Loucy (cell line): Measurements from ENCODE around the gene ECE2.
"Not testable (repeated sequence)": the region's sequence is repeated elsewhere in the genome, so short reads cannot be mapped to it uniquely, and the experiment has no call there.

Experiments used
- H2AFZ ChIP-seq: fragments of 200-600 bp; sonication (generic); 2 replicates; pipeline ENCODE4 v1.6.0; 2016; ENCODE audit warnings: antibody characterized with exemption, mild to moderate bottlenecking, low read length, moderate library complexity
- H3F3A ChIP-seq: fragments of 200-600 bp; 2 replicates; pipeline ENCODE4 v1.6.0; 2016; ENCODE audit warnings: antibody characterized with exemption, low read depth, mild to moderate bottlenecking
- H3K27me3 ChIP-seq: fragments of 200-600 bp; sonication (generic); 2 replicates; pipeline ENCODE4 v1.6.1; 2014; ENCODE audit warnings: low read length, mild to moderate bottlenecking; ENCODE audit not compliant: insufficient read depth, poor library complexity, severe bottlenecking
- H3K36me3 ChIP-seq: fragments of 200-600 bp; sonication (generic); 2 replicates; pipeline ENCODE4 v1.6.1; 2016; ENCODE audit warnings: low read length; ENCODE audit not compliant: insufficient read depth
- H3K4me1 ChIP-seq: fragments of 200-600 bp; sonication (generic); 2 replicates; pipeline ENCODE4 v1.5.1; 2014; ENCODE audit warnings: low read length, mild to moderate bottlenecking; ENCODE audit not compliant: insufficient read depth, poor library complexity, severe bottlenecking
- H3K4me2 ChIP-seq: fragments of 200-600 bp; sonication (generic); 2 replicates; pipeline ENCODE4 v1.6.0; 2014; ENCODE audit warnings: antibody characterized with exemption, low read length, low read depth, mild to moderate bottlenecking; ENCODE audit not compliant: poor library complexity, severe bottlenecking
- H3K4me3 ChIP-seq: fragments of 200-600 bp; sonication (generic); 2 replicates; pipeline ENCODE4 v1.5.1; 2014; ENCODE audit warnings: low read length, mild to moderate bottlenecking, mixed read lengths; ENCODE audit not compliant: poor library complexity, severe bottlenecking
- H3K79me2 ChIP-seq: fragments of 200-600 bp; sonication (generic); 2 replicates; pipeline ENCODE4 v1.6.1; 2014; ENCODE audit warnings: low read length; ENCODE audit not compliant: insufficient read depth
- H3K9ac ChIP-seq: fragments of 200-600 bp; sonication (generic); 2 replicates; pipeline ENCODE4 v1.6.0; 2014; ENCODE audit warnings: mild to moderate bottlenecking, low read depth, low read length, moderate library complexity; ENCODE audit not compliant: poor library complexity, severe bottlenecking
- H3K9me2 ChIP-seq: fragments of 200-600 bp; sonication (generic); replicated peaks from 2 replicates; pipeline ENCODE4 v1.6.1; 2016; ENCODE audit warnings: low read depth, low read length, mixed read lengths
- H3K9me3 ChIP-seq: fragments of 200-600 bp; sonication (generic); 2 replicates; pipeline ENCODE4 v1.6.1; 2014; ENCODE audit warnings: mild to moderate bottlenecking, antibody characterized with exemption, low read length, low read depth; ENCODE audit not compliant: insufficient read depth
- H4K20me1 ChIP-seq: fragments of 200-600 bp; sonication (generic); 2 replicates; pipeline ENCODE4 v1.6.0; 2014; ENCODE audit warnings: antibody characterized with exemption, low read length, mild to moderate bottlenecking; ENCODE audit not compliant: insufficient read depth, poor library complexity, severe bottlenecking
- CTCF ChIP-seq: fragments of 200-600 bp; sonication (generic); conservative IDR thresholded peaks from 2 replicates; pipeline ENCODE4 v1.5.1; 2014; ENCODE audit warnings: mild to moderate bottlenecking, antibody characterized with exemption, low read length
- EZH2phosphoT487 ChIP-seq: fragments of 200-600 bp; IDR thresholded peaks from 2 replicates; pipeline ENCODE4 v1.6.1; 2018; ENCODE audit warnings: antibody characterized with exemption, mild to moderate bottlenecking, moderate library complexity, borderline replicate concordance

The ECE2 gene

DNA sequence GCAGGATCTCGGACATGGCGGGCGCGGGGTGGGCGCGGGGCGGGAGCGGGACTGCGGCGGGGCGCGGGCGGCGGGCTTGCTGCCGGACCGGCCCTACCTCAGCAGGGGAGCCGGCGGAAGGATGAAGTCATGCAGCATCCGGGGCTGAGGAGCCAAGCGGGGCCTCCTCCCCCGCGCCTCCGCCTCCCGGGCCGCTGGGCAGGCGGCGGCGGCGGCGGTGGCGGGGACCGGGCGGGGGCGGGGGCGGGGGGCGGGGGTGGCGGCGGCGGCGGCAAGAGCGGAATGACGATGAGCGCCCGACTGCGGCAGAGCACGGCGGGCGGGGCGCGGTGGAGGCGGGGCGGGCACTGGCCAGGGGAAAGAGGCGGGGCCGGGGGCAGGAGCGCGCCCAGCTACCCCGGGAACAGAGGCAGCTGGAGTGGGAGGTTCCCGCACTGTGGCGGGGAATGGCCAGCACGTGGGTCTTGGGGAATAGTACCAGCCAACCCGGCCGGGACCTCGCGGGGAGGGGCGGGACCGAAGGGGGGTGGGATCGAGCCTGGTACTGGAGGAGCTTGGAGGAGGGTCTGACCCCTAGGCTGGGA, 14.5 kb upstream of the ECE2 start, which contains the start of gene CAMK2N2:
CAMK2N2 (minus strand) TSS at position 284 of the 584 bp plus-strand sequence; CDS start at position 16, 268 bp downstream.
- H3K4me1 ChIP-seq: peaks cover 8% of the 10 kb centered on the region
- H3K79me2 ChIP-seq: no peaks in the 10 kb centered on the region
- peak within 1 kb of the TSS; percentile 95 for H3K4me2 ChIP-seq
- no peaks in the 10 kb centered on the region for H4K20me1 ChIP-seq
- H3K9me3 ChIP-seq: no peaks in the 10 kb centered on the region
- H3F3A ChIP-seq: no peaks in the 10 kb centered on the region; the same call in 1 of the 2 replicates
- TF ChIP-seq EZH2phosphoT487: no peak
- TF ChIP-seq CTCF: no peak
- peak within 1 kb of the TSS; percentile 84 for H3K9ac ChIP-seq
- H3K27me3 ChIP-seq: no peaks in the 10 kb centered on the region
- H3K4me3 ChIP-seq: peak within 1 kb of the TSS; percentile 91
- no peaks in the 10 kb centered on the region for H3K9me2 ChIP-seq
- H2AFZ ChIP-seq: peak within 1 kb of the TSS; percentile 100
- no peaks in the 10 kb centered on the region for H3K36me3 ChIP-seq

DNA sequence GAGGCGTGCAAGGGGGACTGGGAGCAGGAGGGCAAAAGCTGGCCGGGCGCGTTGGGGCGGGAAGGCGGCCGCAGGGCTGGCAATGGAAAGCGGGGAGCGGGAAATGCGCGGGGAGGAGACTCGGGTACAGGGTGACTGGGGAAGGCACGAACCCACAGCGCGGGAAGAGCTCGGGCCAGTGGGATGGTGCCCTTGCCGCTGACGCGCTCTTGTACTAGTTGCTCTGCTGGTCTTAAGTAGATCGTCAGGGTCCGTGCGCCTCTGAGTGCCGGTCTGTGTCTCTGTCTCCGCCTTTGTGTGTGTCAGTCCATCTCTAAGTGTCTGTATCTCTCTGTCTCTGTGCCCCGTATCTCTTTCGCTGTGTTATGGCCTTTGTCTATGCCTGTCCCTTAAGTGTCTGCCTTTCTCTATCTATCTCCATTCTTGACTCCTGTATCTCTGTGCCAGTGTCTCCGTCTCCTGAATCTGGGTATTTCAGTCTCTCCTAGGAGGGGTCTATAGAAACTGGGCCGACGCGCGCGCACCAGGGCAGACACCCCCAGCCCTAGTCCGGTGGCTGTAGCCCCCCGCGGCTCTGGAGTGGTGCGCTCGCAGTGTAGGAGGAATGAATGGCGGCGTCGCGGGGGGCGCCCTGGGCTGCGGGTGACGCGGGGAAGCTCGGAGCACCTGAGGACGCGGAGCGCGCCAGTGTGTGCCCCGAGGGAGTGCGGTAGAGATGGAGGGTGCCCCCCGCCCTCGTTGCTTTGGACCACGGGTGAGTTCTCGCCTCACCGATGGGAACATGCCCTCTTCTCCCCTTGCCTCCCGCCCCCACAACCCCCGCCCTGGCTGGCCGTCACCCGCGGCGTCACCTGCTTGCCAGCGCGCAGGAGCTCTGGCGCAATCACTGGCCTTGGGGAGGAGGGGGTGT, 13.7 kb upstream of the ECE2 start:
- Histone ChIP-seq H4K20me1 (no peaks in the 10 kb centered on the region), H3K4me2 (peak overlapping the region; percentile 95), H3K9me3 (no peaks in the 10 kb centered on the region), H3K27me3 (no peaks in the 10 kb centered on the region), H3K4me3 (peak overlapping the region; percentile 91), H3K4me1 (peaks cover 8% of the 10 kb centered on the region), H3K9ac (peak overlapping the region; percentile 84), H3K79me2 (no peaks in the 10 kb centered on the region), H2AFZ (peak overlapping the region; percentile 100), H3F3A (no peaks in the 10 kb centered on the region; the same call in 1 of the 2 replicates), H3K36me3 (no peaks in the 10 kb centered on the region), H3K9me2 (no peaks in the 10 kb centered on the region)
- TF ChIP-seq CTCF (no peak), EZH2phosphoT487 (no peak)

- peak overlapping the region; percentile 91 for H3K4me3 ChIP-seq
- H3K9me3 ChIP-seq: no peaks in the 10 kb centered on the region
- H3K36me3 ChIP-seq: no peaks in the 10 kb centered on the region
- H3K9ac ChIP-seq: peak overlapping the region; percentile 84
- no peaks in the 10 kb centered on the region for H3K27me3 ChIP-seq
- H3F3A ChIP-seq: no peaks in the 10 kb centered on the region; the same call in 1 of the 2 replicates
- TF ChIP-seq CTCF (no peak), EZH2phosphoT487 (no peak)
- H3K4me2 ChIP-seq: peak overlapping the region; percentile 95
- H2AFZ ChIP-seq: no peak overlapping the region
- no peaks in the 10 kb centered on the region for H4K20me1 ChIP-seq
- H3K79me2 ChIP-seq: no peaks in the 10 kb centered on the region
- no peaks in the 10 kb centered on the region for H3K9me2 ChIP-seq
- peaks cover 8% of the 10 kb centered on the region for H3K4me1 ChIP-seq
These were observed 13.1 kb upstream of the ECE2 start for GRCh38 chr3:184262764-184263179.

DNA sequence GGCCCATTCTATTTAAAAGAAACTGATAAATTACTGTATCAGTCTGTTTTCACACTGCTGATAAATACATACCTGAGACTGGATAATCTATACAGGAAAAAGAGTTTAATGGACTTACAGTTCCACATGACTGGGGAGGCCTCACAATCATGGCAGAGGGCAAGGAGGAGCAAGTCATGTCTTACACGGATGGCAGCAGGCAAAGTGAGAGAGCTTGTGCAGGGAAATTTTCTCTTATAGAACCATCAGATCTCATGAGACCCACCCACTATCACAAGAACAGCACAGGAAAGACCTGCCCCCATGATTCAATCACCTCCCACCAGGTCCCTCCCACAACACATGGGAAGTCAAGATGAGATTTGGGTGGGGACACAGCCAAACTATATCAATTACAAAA, 8.6 kb upstream of the ECE2 start:
- not testable (repeated sequence) for H3K9ac ChIP-seq, H3F3A ChIP-seq, H3K36me3 ChIP-seq, H4K20me1 ChIP-seq, H3K79me2 ChIP-seq, H3K4me1 ChIP-seq, H3K4me3 ChIP-seq, H3K4me2 ChIP-seq, H3K9me2 ChIP-seq, H3K9me3 ChIP-seq, H3K27me3 ChIP-seq, H2AFZ ChIP-seq
